ENCODE data around the gene ELP6.
A peak's percentile ranks its signal among the peaks of the same experiment; 100 is the strongest.

ELP6 gene

DNA sequence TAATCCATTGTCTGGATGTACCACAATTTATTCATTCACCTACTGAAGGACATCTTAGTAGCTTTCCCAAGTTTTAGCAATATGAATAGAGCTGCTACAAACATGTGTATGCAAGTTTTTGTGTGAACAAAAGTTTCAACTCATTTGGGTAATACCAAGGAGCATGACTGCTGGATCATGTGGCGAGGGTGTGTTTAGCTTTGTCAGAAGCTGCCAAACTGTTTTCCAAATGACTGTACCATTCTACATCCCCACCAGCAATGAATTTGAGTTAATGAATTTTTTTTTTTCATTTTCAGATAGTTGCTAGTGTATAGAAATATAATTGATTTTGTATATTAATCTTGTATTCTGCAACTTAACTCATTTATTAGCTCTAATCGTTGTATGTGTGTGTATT, 20.0 kb upstream of the ELP6 start:
- no peak overlapping the region for H3K4me3 ChIP-seq (ENCODE audit: low read depth, low read length)
- H3K4me1 ChIP-seq (ENCODE audit: control insufficient read depth, insufficient read depth, low read length), result no peaks in the 10 kb centered on the region
- no peaks in the 10 kb centered on the region for H3K36me3 ChIP-seq (ENCODE audit: control insufficient read depth, insufficient read depth, low read length)
- 0 out of 2 replicates have a peak, but pooled peaks cover 5% of the 10 kb centered on the region for H3K9me3 ChIP-seq (ENCODE audit: control insufficient read depth, insufficient read depth, low read depth, low read length)
- no peak overlapping the region for H3K9ac ChIP-seq (ENCODE audit: low read length)
- no peak overlapping the region for H3K27ac ChIP-seq (ENCODE audit: low read depth, low read length)
- H3K27me3 ChIP-seq (ENCODE audit: control insufficient read depth, insufficient read depth, low read length), result no peaks in the 10 kb centered on the region

DNA sequence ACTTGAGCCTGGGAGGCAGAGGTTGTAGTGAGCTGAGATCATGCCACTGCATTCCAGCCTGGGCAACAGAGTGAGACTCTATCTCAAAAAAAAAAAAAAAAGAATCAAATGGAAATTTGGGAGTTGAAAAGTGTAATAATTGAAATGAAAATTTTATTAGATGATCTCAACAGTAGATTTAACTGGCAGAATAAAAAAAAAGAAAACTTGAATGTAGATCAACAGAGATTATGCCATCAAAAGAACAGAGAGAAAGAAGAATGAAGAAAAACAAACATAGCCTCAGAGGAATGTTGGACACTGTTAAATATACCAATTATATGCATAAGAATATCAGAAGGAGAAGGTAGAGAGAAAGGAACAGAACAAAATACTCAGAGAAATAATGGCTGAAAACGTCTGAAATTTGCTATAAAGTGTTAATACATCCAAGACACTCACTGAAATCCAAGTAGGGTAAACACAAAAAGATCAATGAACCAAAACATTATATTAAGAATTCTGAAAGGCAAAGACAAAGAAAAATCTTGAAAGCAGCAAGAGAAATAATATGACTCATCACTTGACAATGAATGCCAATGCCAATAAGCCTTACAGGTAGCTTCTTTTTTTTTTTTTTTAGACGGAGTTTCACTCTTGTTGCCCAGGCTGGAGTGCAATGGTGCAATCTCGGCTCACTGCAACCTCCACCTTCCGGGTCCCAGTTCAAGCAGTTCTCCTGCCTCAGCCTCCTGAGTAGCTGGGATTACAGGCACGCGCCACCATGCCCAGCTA, 14.6 kb upstream of the ELP6 start:
- Histone ChIP-seq H3K9ac (ENCODE audit: low read length) (no peak overlapping the region), H3K4me1 (ENCODE audit: control insufficient read depth, insufficient read depth, low read length) (no peaks in the 10 kb centered on the region), H3K27me3 (ENCODE audit: control insufficient read depth, insufficient read depth, low read length) (no peaks in the 10 kb centered on the region), H3K27ac (ENCODE audit: low read depth, low read length) (no peak overlapping the region), H3K9me3 (ENCODE audit: control insufficient read depth, insufficient read depth, low read depth, low read length) (no peaks in the 10 kb centered on the region), H3K36me3 (ENCODE audit: control insufficient read depth, insufficient read depth, low read length) (no peaks in the 10 kb centered on the region), H3K4me3 (ENCODE audit: low read depth, low read length) (no peak overlapping the region)

- H3K4me3 ChIP-seq (ENCODE audit: low read depth, low read length), result no peak overlapping the region
- H3K9me3 ChIP-seq (ENCODE audit: control insufficient read depth, insufficient read depth, low read depth, low read length), result no peaks in the 10 kb centered on the region
- H3K27ac ChIP-seq (ENCODE audit: low read depth, low read length), result no peak overlapping the region
- H3K27me3 ChIP-seq (ENCODE audit: control insufficient read depth, insufficient read depth, low read length), result peaks cover 8% of the 10 kb centered on the region
- H3K4me1 ChIP-seq (ENCODE audit: control insufficient read depth, insufficient read depth, low read length), result peaks cover 6% of the 10 kb centered on the region
- H3K36me3 ChIP-seq (ENCODE audit: control insufficient read depth, insufficient read depth, low read length), result no peaks in the 10 kb centered on the region
- H3K9ac ChIP-seq (ENCODE audit: low read length), result no peak overlapping the region
Observed at GRCh38 chr3:47525617-47526016, 12.1 kb upstream of the ELP6 start.

- no peak overlapping the region for H3K27ac ChIP-seq (ENCODE audit: low read depth, low read length)
- no peaks in the 10 kb centered on the region for H3K36me3 ChIP-seq (ENCODE audit: control insufficient read depth, insufficient read depth, low read length)
- H3K9me3 ChIP-seq (ENCODE audit: control insufficient read depth, insufficient read depth, low read depth, low read length), result no peaks in the 10 kb centered on the region
- H3K4me3 ChIP-seq (ENCODE audit: low read depth, low read length), result no peak overlapping the region
- H3K9ac ChIP-seq (ENCODE audit: low read length), result no peak overlapping the region
- H3K27me3 ChIP-seq (ENCODE audit: control insufficient read depth, insufficient read depth, low read length), result peaks cover 8% of the 10 kb centered on the region
- peaks cover 9% of the 10 kb centered on the region for H3K4me1 ChIP-seq (ENCODE audit: control insufficient read depth, insufficient read depth, low read length)
Observed at GRCh38 chr3:47523310-47524073, 10.0 kb upstream of the ELP6 start.

- Histone ChIP-seq H3K9ac (ENCODE audit: low read length) (no peak overlapping the region), H3K9me3 (ENCODE audit: control insufficient read depth, insufficient read depth, low read depth, low read length) (no peaks in the 10 kb centered on the region)
Observed at GRCh38 chr3:47522082-47522987, 8.8 kb upstream of the ELP6 start.

GRCh38 chr3:47520756-47521155, 7.2 kb upstream of the ELP6 start:
- no peaks in the 10 kb centered on the region for H3K9me3 ChIP-seq (ENCODE audit: control insufficient read depth, insufficient read depth, low read depth, low read length)
- H3K4me3 ChIP-seq (ENCODE audit: low read depth, low read length), result no peak overlapping the region
- H3K4me1 ChIP-seq (ENCODE audit: control insufficient read depth, insufficient read depth, low read length), result peaks cover 9% of the 10 kb centered on the region
- no peak overlapping the region for H3K27ac ChIP-seq (ENCODE audit: low read depth, low read length)
- H3K36me3 ChIP-seq (ENCODE audit: control insufficient read depth, insufficient read depth, low read length), result no peaks in the 10 kb centered on the region
- peaks cover 8% of the 10 kb centered on the region for H3K27me3 ChIP-seq (ENCODE audit: control insufficient read depth, insufficient read depth, low read length)
- H3K9ac ChIP-seq (ENCODE audit: low read length), result no peak overlapping the region

More at GRCh38 chr3:47522082-47522987, 8.8 kb upstream of the ELP6 start:
- Histone ChIP-seq H3K27me3 (ENCODE audit: control insufficient read depth, insufficient read depth, low read length) (peaks cover 8% of the 10 kb centered on the region), H3K4me1 (ENCODE audit: control insufficient read depth, insufficient read depth, low read length) (peaks cover 9% of the 10 kb centered on the region), H3K36me3 (ENCODE audit: control insufficient read depth, insufficient read depth, low read length) (no peaks in the 10 kb centered on the region), H3K4me3 (ENCODE audit: low read depth, low read length) (no peak overlapping the region), H3K27ac (ENCODE audit: low read depth, low read length) (no peak overlapping the region)

GRCh38 chr3:47517937-47518336, 4.4 kb upstream of the ELP6 start:
- no peak overlapping the region for H3K4me3 ChIP-seq (ENCODE audit: low read depth, low read length)
- no peaks in the 10 kb centered on the region for H3K36me3 ChIP-seq (ENCODE audit: control insufficient read depth, insufficient read depth, low read length)
- no peak overlapping the region for H3K27ac ChIP-seq (ENCODE audit: low read depth, low read length)
- peaks cover 9% of the 10 kb centered on the region for H3K4me1 ChIP-seq (ENCODE audit: control insufficient read depth, insufficient read depth, low read length)
- H3K9ac ChIP-seq (ENCODE audit: low read length), result no peak overlapping the region
- H3K27me3 ChIP-seq (ENCODE audit: control insufficient read depth, insufficient read depth, low read length), result peaks cover 7% of the 10 kb centered on the region
- no peaks in the 10 kb centered on the region for H3K9me3 ChIP-seq (ENCODE audit: control insufficient read depth, insufficient read depth, low read depth, low read length)

DNA sequence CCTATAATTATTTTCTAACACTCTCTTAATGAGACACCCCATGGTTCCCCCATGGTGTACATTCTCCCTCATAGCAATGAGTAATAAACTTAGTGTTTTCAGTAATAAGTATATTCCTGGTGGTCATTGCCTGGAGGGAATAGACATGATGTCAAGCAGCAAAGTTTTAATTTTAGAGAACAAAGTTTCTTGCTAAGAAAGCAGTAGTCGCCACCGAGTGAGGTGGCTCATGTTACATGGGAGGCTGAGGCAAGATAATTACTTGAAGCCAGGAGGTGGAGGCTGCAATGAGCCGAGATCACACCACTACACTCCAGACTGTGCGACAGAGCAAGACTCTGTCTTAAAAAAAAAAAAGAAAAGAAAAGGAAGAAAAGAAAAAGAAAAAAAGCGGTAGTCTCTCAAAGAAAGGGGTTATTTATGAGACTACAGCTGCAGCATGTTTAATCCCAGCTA, 2.4 kb upstream of the ELP6 start:
- Histone ChIP-seq H3K9me3 (ENCODE audit: control insufficient read depth, insufficient read depth, low read depth, low read length) (no peaks in the 10 kb centered on the region), H3K4me1 (ENCODE audit: control insufficient read depth, insufficient read depth, low read length) (peaks cover 8% of the 10 kb centered on the region), H3K9ac (ENCODE audit: low read length) (no peak overlapping the region), H3K27me3 (ENCODE audit: control insufficient read depth, insufficient read depth, low read length) (no peaks in the 10 kb centered on the region), H3K27ac (ENCODE audit: low read depth, low read length) (no peak overlapping the region), H3K4me3 (ENCODE audit: low read depth, low read length) (no peak overlapping the region), H3K36me3 (ENCODE audit: control insufficient read depth, insufficient read depth, low read length) (peaks cover 10% of the 10 kb centered on the region)

DNA sequence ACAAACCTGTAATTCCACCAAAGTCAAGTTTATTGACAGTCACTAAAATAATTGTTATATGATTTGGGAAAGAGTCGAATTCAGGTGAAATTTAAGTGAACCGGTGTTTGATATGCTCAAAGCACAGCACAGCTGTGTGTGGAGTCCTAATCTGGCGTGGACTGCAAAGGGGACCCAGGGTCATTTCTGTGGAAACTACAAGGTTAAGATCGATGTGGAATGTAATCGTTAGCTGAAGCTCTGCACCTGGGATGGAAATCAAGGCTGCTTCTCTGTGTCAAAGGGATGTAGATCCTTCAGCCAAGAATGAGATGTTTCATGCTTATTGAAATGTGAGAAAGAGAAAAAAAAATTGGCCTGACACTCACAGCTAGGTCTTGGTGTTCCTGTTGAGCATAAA, 1.6 kb upstream of the ELP6 start:
- no peak overlapping the region for H3K27ac ChIP-seq (ENCODE audit: low read depth, low read length)
- H3K27me3 ChIP-seq (ENCODE audit: control insufficient read depth, insufficient read depth, low read length), result no peaks in the 10 kb centered on the region
- no peak overlapping the region for H3K9ac ChIP-seq (ENCODE audit: low read length)
- no peaks in the 10 kb centered on the region for H3K9me3 ChIP-seq (ENCODE audit: control insufficient read depth, insufficient read depth, low read depth, low read length)
- H3K36me3 ChIP-seq (ENCODE audit: control insufficient read depth, insufficient read depth, low read length), result peaks cover 18% of the 10 kb centered on the region
- no peak overlapping the region for H3K4me3 ChIP-seq (ENCODE audit: low read depth, low read length)
- peaks cover 5% of the 10 kb centered on the region for H3K4me1 ChIP-seq (ENCODE audit: control insufficient read depth, insufficient read depth, low read length)

- Histone ChIP-seq H3K4me3 (ENCODE audit: low read depth, low read length) (peak overlapping the region; percentile 62), H3K36me3 (ENCODE audit: control insufficient read depth, insufficient read depth, low read length) (peaks cover 35% of the 10 kb centered on the region), H3K9ac (ENCODE audit: low read length) (peak overlapping the region; percentile 72), H3K27me3 (ENCODE audit: control insufficient read depth, insufficient read depth, low read length) (no peaks in the 10 kb centered on the region), H3K4me1 (ENCODE audit: control insufficient read depth, insufficient read depth, low read length) (peaks cover 5% of the 10 kb centered on the region), H3K9me3 (ENCODE audit: control insufficient read depth, insufficient read depth, low read depth, low read length) (no peaks in the 10 kb centered on the region), H3K27ac (ENCODE audit: low read depth, low read length) (peak overlapping the region; percentile 71; the same call in 1 of the 2 replicates)
Observed at GRCh38 chr3:47512416-47513124, 942 bp downstream of the ELP6 start.

All from HUES6 (cell line).